ENCODE measurements around the gene MICALL2. TPM values are rescaled to one million over a fixed set of nuclear protein-coding genes. Genes with fewer than 3 reads are reported as not detected.
A peak's percentile ranks its signal among the peaks of the same experiment; 100 is the strongest.

Gene MICALL2
- total RNA-seq, 1 experiment from 2014 or later = 15.7 TPM

DNA sequence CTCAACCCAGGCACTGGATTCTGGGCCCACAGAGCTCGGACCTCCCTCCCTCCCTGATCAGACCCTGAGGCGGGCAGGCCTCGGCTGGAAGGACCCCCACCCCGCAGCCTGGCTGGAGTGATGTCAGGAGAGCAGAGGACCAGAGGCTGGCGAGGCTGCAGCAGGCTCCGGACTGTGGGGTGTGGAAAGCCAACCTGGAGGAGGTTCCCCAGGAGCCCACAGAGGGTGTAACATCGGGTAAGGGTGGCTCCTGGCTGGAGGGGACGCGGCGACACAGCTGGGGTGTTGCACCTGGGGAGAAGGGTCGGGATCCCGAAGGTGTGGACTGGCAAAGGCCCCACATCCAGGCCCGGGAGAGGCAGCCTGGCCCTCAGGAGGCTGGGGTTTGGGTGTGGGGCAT is 8.9 kb upstream of the MICALL2 start (continued):
- TF ChIP-seq GRHL2 (CRISPR knock-in tag; IDR thresholded peaks at IDR 0.05; ENCODE audit: insufficient replicate concordance, severe bottlenecking) = no peak
- TF ChIP-seq, protein P1, sequence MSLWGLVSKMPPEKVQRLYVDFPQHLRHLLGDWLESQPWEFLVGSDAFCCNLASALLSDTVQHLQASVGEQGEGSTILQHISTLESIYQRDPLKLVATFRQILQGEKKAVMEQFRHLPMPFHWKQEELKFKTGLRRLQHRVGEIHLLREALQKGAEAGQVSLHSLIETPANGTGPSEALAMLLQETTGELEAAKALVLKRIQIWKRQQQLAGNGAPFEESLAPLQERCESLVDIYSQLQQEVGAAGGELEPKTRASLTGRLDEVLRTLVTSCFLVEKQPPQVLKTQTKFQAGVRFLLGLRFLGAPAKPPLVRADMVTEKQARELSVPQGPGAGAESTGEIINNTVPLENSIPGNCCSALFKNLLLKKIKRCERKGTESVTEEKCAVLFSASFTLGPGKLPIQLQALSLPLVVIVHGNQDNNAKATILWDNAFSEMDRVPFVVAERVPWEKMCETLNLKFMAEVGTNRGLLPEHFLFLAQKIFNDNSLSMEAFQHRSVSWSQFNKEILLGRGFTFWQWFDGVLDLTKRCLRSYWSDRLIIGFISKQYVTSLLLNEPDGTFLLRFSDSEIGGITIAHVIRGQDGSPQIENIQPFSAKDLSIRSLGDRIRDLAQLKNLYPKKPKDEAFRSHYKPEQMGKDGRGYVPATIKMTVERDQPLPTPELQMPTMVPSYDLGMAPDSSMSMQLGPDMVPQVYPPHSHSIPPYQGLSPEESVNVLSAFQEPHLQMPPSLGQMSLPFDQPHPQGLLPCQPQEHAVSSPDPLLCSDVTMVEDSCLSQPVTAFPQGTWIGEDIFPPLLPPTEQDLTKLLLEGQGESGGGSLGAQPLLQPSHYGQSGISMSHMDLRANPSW (CRISPR knock-in tag; conservative IDR thresholded peaks at IDR 0.05; ENCODE audit: low read depth) = no peak

DNA sequence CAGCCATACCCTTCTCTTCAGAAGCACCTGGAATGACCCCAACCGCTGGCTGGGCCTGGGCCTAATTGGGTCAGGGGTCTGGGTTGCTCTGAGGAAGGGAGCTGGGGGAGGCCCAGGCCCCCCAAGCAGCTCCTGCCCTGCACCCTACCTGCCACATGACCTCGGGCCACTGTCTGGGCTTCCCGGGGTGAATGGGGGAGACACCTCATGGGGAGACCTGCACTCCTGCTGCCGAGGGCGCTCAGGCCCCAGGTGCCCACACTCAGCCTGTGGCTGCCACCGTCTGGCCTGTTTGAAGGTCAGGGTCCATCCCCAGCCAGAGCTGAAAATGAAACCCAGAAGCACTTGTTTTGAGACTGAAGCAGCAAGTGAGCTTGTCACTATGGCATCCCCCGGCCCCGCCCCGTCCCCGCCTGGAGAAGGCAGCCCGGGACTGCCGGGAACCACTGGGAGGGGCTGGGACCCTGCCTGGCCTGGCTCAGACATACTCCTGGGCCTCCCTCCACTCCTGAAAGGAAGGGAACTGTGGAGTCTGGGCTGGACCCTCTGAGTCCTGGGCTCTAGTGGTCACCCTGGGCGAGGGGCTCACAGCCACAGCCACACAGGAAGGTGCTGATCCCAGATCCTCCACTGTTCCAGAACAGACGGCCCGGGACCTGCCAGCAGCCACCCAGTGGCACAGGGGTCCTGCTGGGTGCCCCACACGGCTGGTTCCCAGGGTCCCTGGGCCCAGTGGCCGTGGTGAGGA is 7.4 kb upstream of the MICALL2 start:
- Mint-ChIP-seq H3K27ac (0 out of 2 replicates have a peak overlapping the region, but pooled peaks have one; percentile 19), H3K27me3 (ENCODE audit: low read depth) (no peaks in the 10 kb centered on the region), H3K4me1 (0 out of 2 replicates have a peak, but pooled peaks cover 4% of the 10 kb centered on the region), H3K9me3 (no peaks in the 10 kb centered on the region), H3K36me3 (no peaks in the 10 kb centered on the region), H3K4me3 (no peak overlapping the region)
- CTCF ChIA-PET = interaction anchor here (1.4 kb wide), 1 partner anchor 34 kb away, joined by 7 read pairs; no protein-coding TSS in a partner anchor
- DNase-seq (ENCODE audit: low spot score) = peak; percentile 58
- POLR2A ChIA-PET = no interaction called here
- ATAC-seq = peak; percentile 64
- TF ChIP-seq, protein P2, sequence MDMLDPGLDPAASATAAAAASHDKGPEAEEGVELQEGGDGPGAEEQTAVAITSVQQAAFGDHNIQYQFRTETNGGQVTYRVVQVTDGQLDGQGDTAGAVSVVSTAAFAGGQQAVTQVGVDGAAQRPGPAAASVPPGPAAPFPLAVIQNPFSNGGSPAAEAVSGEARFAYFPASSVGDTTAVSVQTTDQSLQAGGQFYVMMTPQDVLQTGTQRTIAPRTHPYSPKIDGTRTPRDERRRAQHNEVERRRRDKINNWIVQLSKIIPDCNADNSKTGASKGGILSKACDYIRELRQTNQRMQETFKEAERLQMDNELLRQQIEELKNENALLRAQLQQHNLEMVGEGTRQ (CRISPR knock-in tag; IDR thresholded peaks at IDR 0.05) = no peak
- TF ChIP-seq GTF2I (CRISPR knock-in tag; conservative IDR thresholded peaks at IDR 0.05) (no peak), ZNF263 (CRISPR knock-in tag; IDR thresholded peaks at IDR 0.05; ENCODE audit: low read depth) (no peak), ZNF396 (CRISPR knock-in tag; IDR thresholded peaks at IDR 0.05; ENCODE audit: borderline replicate concordance) (no peak), ZNF317 (CRISPR knock-in tag; IDR thresholded peaks at IDR 0.05; ENCODE audit: borderline replicate concordance, low read depth) (no peak)
- TF ChIP-seq, protein P3, sequence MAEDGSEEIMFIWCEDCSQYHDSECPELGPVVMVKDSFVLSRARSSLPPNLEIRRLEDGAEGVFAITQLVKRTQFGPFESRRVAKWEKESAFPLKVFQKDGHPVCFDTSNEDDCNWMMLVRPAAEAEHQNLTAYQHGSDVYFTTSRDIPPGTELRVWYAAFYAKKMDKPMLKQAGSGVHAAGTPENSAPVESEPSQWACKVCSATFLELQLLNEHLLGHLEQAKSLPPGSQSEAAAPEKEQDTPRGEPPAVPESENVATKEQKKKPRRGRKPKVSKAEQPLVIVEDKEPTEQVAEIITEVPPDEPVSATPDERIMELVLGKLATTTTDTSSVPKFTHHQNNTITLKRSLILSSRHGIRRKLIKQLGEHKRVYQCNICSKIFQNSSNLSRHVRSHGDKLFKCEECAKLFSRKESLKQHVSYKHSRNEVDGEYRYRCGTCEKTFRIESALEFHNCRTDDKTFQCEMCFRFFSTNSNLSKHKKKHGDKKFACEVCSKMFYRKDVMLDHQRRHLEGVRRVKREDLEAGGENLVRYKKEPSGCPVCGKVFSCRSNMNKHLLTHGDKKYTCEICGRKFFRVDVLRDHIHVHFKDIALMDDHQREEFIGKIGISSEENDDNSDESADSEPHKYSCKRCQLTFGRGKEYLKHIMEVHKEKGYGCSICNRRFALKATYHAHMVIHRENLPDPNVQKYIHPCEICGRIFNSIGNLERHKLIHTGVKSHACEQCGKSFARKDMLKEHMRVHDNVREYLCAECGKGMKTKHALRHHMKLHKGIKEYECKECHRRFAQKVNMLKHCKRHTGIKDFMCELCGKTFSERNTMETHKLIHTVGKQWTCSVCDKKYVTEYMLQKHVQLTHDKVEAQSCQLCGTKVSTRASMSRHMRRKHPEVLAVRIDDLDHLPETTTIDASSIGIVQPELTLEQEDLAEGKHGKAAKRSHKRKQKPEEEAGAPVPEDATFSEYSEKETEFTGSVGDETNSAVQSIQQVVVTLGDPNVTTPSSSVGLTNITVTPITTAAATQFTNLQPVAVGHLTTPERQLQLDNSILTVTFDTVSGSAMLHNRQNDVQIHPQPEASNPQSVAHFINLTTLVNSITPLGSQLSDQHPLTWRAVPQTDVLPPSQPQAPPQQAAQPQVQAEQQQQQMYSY (CRISPR knock-in tag; IDR thresholded peaks at IDR 0.05) = no peak

GRCh38 chr7:1464694-1465093 is 5.4 kb upstream of the MICALL2 start:
- ChIA-PET CTCF (interaction anchor here (1.4 to 6.3 kb wide), 2 partner anchors 9 kb away, joined by 3 to 23 read pairs; no protein-coding TSS in a partner anchor), POLR2A (no interaction called here)
- Mint-ChIP-seq H3K4me3 (no peak overlapping the region), H3K9me3 (no peaks in the 10 kb centered on the region), H3K4me1 (0 out of 2 replicates have a peak, but pooled peaks cover 12% of the 10 kb centered on the region), H3K27me3 (ENCODE audit: low read depth) (no peaks in the 10 kb centered on the region), H3K36me3 (no peaks in the 10 kb centered on the region), H3K27ac (no peak overlapping the region)
- no peak for DNase-seq (ENCODE audit: low spot score)
- ATAC-seq = no peak
- TF ChIP-seq ZNF416 (CRISPR knock-in tag; IDR thresholded peaks at IDR 0.05) = no peak
- no peak for TF ChIP-seq CTCF (IDR thresholded peaks at IDR 0.05)
- TF ChIP-seq MYBL2 (CRISPR knock-in tag; IDR thresholded peaks at IDR 0.05) = no peak
- no peak for TF ChIP-seq ZNF121 (CRISPR knock-in tag; IDR thresholded peaks at IDR 0.05)
- no peak for TF ChIP-seq RORB (CRISPR knock-in tag; IDR thresholded peaks at IDR 0.05)
- no peak for TF ChIP-seq HMGA2 (CRISPR knock-in tag; IDR thresholded peaks at IDR 0.05)
- TF ChIP-seq FOXK1 (CRISPR knock-in tag; IDR thresholded peaks at IDR 0.05) = no peak
- TF ChIP-seq NR3C1 (CRISPR knock-in tag; conservative IDR thresholded peaks at IDR 0.05; ENCODE audit: low read depth) = no peak
- TF ChIP-seq FOXJ3 (CRISPR knock-in tag; IDR thresholded peaks at IDR 0.05; ENCODE audit: borderline replicate concordance) = no peak
- no peak for TF ChIP-seq ZMAT4 (CRISPR knock-in tag; IDR thresholded peaks at IDR 0.05)
- TF ChIP-seq, protein P4, sequence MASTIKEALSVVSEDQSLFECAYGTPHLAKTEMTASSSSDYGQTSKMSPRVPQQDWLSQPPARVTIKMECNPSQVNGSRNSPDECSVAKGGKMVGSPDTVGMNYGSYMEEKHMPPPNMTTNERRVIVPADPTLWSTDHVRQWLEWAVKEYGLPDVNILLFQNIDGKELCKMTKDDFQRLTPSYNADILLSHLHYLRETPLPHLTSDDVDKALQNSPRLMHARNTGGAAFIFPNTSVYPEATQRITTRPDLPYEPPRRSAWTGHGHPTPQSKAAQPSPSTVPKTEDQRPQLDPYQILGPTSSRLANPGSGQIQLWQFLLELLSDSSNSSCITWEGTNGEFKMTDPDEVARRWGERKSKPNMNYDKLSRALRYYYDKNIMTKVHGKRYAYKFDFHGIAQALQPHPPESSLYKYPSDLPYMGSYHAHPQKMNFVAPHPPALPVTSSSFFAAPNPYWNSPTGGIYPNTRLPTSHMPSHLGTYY (CRISPR knock-in tag; IDR thresholded peaks at IDR 0.05) = no peak
- no peak for TF ChIP-seq TCF7 (CRISPR knock-in tag; IDR thresholded peaks at IDR 0.05; ENCODE audit: low read depth)
- TF ChIP-seq ZNF396 (CRISPR knock-in tag; IDR thresholded peaks at IDR 0.05; ENCODE audit: borderline replicate concordance) = no peak
